NCI-H1105 (cell line): ENCODE data around the gene IRF4.

Experiments used
- DNase-seq: peaks from one replicate; lab custom pipeline; 2025; lab: John Stamatoyannopoulos, UW

The IRF4 gene

GRCh38 chr6:391559-392440 lies at the start of gene IRF4:
Gene IRF4, plus strand, starts transcription at chr6:391752. Its CDS starts 1,401 bp downstream, at chr6:393153.
- DNase-seq, result no peak

GRCh38 chr6:341914-342831 lies 49.4 kb upstream of the IRF4 start:
- DNase-seq, result no peak

DNA sequence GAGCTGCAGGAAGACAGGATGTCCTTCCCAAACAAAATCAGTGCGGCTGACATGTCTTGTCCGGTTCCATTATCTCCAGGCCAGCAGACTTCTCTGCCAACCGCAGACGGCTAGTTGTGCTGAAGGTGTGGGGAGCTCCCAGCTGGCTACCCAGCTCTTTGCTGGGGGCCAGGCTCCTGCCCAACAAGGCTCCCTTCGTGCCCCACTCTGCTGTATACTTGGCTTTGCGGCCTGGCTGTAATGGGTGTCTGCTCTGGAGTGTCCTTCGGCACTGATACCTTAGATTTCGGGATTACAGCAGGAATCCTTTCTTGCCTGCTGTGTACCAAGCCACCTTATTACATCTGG lies 48.7 kb upstream of the IRF4 start:
- no peak for DNase-seq

GRCh38 chr6:343226-343935 lies 48.2 kb upstream of the IRF4 start:
- no peak for DNase-seq

DNA sequence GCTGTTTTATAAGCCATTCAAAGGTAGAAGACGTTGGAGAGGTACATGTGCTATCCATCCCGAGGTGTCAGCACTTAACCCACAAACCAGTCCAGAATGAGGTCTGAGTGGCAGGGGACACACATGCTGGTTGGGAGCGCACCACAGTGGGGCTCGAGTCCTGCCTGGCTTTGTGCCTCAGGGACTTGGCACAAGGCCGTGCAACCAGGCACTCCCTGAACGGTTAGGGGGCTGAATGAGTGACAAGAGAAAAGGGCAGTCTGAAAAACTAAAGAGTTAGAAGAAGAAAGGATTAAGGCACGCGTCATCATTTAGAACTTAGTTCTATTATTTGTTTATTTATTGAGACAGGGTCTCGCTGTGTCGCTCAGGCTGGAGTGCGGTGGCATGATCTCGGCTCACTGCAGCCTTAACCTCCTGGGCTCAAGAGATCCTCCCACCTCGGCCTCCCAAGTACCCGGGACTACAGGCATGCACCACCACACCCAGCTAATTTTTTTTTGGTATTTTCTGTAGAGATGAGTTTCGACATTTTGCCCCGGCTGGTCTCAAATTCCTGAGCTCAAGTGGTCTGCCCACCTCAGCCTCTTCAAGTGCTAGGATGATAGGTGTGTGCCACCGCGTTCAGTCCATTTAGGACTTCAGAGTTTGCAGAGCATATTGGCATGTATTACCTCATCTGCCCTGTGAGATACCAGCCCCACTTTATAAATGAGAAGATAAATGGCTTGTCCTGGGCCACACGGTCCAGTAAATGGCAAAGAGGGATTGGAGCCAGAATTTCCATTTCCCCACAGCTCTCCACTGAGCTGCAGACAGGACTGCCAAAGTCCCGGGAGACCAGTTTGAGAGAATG lies 47.4 kb upstream of the IRF4 start:
- DNase-seq, result no peak

DNA sequence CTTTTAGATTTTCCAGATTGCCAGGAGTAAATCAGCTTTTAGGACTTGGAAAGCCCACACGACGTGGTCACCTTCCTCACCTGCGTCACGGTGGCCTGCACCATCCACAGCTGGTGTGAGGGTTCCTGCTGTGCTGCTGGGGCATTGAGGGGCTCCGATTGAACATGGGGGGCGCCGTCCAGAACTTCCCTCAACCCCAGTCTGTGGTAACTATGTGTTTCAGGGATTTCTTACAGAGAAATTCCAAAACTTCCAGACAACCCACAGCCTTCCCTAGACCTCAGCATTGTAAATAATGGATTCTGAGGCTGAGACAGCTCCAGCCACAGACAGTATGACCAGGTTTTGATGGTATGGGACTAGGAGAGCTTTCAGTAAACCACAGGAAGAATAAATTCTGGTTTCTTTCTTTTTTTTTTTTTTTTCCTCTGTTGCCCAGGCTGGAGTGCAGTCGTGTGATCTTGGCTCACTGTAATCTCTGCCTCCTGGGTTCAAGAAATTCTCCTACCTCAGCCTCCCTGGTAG lies 46.7 kb upstream of the IRF4 start:
- no peak for DNase-seq

DNA sequence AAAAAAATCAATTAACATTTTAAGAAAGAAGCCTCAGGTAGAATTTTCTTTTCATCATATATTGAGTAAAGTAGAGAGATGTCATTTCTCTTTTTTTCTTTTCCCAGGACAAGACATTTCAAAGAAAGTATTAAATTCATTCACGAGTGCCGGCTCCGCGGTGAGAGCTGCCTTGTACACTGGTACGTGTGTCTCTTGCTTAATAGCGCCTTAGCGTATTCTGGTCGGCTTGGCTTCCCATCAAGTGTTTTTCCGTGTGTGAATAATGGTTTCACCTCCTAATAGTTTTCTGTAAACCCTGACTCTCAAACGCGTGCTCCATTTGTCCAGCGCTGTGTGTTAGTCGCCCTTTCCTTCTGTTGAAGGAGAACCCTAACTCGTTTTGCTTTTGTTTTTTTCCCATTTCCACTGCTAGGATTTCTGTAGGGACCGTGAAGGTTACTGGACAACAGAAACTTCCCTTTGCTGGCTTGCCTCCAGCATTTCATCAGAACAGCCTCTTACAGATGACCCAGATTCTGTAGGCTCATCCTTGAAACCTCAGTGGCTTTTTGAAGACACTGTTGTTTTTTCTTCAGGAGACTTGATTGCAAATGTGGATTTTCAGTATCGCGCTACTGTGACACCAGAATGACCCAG lies 45.7 kb upstream of the IRF4 start:
- no peak for DNase-seq

- DNase-seq, result no peak
Measured at GRCh38 chr6:346386-347030, 45.0 kb upstream of the IRF4 start.

- DNase-seq, result no peak
Measured at GRCh38 chr6:347232-347631, 44.3 kb upstream of the IRF4 start.

DNA sequence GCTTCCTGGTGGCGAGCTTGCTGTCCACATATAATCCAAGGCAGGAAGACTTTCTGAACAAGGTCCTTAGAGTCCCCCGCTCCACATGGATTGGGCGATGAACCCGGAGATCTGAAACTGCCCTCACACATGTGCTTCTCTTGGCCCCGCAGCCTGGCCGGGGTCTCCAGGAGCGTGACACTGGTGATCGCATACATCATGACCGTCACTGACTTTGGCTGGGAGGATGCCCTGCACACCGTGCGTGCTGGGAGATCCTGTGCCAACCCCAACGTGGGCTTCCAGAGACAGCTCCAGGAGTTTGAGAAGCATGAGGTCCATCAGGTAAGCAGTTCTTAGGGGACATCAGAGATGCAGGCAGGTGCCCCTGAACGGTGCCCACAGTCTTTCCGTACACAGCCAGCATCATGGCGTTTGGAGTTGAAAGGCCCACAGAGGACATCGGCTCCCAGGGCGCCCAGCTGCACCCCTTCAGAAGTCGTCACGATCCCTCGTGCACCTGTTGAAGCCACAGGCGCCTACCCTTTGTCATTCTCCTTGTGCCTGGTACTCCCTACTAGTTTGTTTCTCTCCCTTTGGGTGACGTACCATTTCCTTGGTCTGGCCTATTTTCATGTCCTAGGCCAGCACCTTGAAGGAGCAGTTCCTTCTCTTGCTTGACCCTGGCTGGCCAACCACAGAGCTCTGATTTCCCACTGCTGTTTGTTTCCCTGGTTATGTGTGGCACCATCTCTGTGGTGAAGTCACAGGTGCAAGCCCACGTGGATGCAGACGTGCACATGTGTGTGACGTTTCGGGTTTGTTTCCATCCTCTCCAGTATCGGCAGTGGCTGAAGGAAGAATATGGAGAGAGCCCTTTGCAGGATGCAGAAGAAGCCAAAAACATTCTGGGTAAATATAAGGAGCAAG lies 43.3 kb upstream of the IRF4 start:
- no peak for DNase-seq

GRCh38 chr6:348860-349396 lies 42.6 kb upstream of the IRF4 start:
- DNase-seq, result no peak

- DNase-seq, result no peak
Measured at GRCh38 chr6:349491-349921, 42.0 kb upstream of the IRF4 start.

DNA sequence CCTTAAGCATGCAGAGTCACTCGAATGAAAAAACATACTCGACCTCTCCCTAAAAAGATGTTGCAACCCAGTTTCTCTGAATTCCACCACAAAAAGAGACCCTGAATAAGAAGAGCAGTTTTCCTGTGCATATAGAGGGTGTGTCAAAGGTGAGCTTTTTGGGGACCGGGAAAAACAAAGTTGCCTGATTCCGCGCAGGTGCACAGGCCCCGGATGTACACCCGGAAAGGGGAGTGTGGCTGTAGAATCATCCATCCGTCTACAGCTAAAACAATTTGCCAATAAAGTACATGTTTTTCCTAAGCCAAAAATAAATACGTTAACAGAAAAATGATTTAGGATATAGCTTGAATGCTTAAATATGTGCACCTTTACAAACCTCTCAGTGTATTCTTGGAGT lies 41.2 kb upstream of the IRF4 start:
- no peak for DNase-seq

DNA sequence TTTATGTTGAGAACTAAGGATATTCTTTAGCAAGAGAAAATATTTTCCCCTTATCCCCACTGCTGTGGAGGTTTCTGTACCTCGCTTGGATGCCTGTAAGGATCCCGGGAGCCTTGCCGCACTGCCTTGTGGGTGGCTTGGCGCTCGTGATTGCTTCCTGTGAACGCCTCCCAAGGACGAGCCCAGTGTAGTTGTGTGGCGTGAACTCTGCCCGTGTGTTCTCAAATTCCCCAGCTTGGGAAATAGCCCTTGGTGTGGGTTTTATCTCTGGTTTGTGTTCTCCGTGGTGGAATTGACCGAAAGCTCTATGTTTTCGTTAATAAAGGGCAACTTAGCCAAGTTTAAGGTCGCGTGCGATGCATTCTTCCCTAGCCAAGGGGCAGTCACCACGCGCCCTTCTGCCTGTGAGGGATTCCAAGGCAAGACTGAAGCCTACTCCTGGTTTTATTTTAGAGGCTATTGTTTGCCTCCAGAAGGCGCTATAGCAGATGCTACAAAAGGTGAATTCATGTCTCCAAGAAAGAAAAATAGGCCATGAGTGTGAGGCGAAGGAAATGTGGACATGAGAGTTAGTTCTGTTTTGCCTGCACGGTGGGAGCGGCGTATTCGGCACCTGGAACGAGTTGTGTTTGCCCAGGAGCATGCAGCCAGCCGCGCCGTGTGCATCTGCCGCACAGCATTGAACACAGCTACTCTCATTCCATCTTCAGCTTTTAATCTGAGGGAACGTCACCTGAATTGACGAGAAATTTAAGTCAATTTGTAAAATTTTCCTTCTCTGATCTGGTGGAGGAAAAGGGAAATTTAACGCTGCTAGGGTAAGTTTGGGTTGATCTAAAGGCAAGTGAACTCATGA lies 40.3 kb upstream of the IRF4 start:
- DNase-seq, result no peak

DNA sequence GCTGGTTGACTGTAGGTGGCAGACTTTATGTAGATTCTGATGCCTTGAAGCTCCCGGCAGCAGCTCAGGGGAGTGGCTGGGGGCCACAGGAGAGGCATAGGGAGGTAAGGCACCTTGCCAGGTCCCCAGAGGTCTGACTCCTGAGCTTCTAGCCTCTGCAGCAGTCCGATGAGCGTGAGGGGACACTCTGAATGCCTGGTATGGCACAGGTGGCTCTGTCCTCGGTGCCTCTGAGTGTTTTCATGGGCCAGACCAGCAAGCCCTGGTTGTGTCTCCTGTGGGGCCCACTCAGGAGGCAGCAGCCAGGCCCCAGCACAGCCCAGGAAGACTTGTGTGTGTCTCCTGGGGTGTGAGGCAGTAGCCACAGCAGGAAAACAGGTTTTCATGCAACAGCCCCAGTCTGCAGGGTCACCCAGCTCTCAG lies 39.7 kb upstream of the IRF4 start:
- DNase-seq, result no peak

- no peak for DNase-seq
Measured at GRCh38 chr6:352474-352873, 39.1 kb upstream of the IRF4 start.

DNA sequence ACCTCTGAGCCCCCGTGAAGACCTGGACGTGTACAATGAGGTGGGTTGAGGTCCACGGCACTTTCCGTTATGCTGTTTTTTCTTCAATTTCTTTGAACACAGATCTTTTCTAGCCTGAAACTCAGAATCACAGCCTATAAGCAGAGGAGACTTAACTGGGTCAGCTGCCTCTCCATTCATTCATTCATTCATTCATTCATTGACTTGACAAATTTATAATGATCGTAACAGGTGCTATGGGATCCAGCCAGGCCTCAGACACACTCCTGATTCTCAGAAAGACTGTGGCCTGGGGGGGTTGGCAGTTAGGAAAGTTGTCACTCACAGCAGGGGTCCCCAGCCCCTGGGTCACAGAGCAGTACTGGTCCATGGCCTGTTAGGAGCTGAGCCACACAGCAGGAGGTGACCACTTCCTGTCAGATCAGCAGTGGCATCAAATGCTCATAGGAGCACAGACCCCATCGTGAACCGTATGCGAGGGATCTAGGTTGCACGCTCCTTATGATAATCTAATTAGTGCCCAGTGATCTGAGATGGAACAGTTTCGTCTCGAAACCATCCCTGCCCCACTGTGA lies 38.6 kb upstream of the IRF4 start:
- no peak for DNase-seq
